ENCODE data around the gene PAXX. TPM values are rescaled to one million over a fixed set of nuclear protein-coding genes. Genes with fewer than 3 reads are reported as not detected.

Gene PAXX
- total RNA-seq, 1 experiment from 2014 or later = 64.0 TPM

GRCh38 chr9:136981588-136982231 is 10.5 kb upstream of the PAXX start:
- H3K9me3 ChIP-seq (ENCODE audit: control insufficient read depth, insufficient read depth, low read depth, low read length) = no peaks in the 10 kb centered on the region
- TF ChIP-seq TCF7L2 (IDR thresholded peaks at IDR 0.05; ENCODE audit: low read depth, low read length) (no peak), CTCF (IDR thresholded peaks at IDR 0.05) (no peak), REST (IDR thresholded peaks at IDR 0.05; ENCODE audit: insufficient read depth in 1 of 2, low read depth in 2 of 2, low read length in 1 of 2) (no peak), POLR2AphosphoS5 (IDR thresholded peaks at IDR 0.05; ENCODE audit: low read depth, low read length) (no peak), SIN3A (IDR thresholded peaks at IDR 0.05; ENCODE audit: borderline replicate concordance, insufficient read depth, low read depth, low read length) (no peak)
- intact Hi-C loops (cut with micrococcal nuclease; ENCODE audit: unreplicated experiment) (no loop called here), in situ Hi-C loops (cut with HindIII; ENCODE audit: low pct_unique_long_range_greater_than_20kb, low sequenced_read_pairs) (no loop called here)
- H3K27ac ChIP-seq (ENCODE audit: low read length) = no peak overlapping the region
- no peaks in the 10 kb centered on the region for H3K4me1 ChIP-seq (ENCODE audit: control insufficient read depth, insufficient read depth, low read length)
- ATAC-seq = no peak
- no peak for DNase-seq (ENCODE audit: low read depth, low spot score)
- H3K27me3 ChIP-seq (ENCODE audit: control insufficient read depth, insufficient read depth, low read length) = no peaks in the 10 kb centered on the region
- BruUV-seq (replicated peaks) = no TSS peak
- H3K4me3 ChIP-seq (ENCODE audit: low read depth in 2 of 2, low read length in 2 of 2) = no peak overlapping the region
- ChIA-PET POLR2A (interaction anchor here (0.6 kb wide), 1 partner anchor 240 kb away, joined by 12 read pairs; no protein-coding TSS in a partner anchor), CTCF (interaction anchor here (0.5 to 0.7 kb wide), 3 partner anchors 53 to 129 kb away, joined by 3 to 5 read pairs (median 3); partner anchors contain the start of genes MAMDC4 and MAN1B1)
- no peaks in the 10 kb centered on the region for H3K36me3 ChIP-seq (ENCODE audit: control insufficient read depth, insufficient read depth, low read length)

- H3K27me3 ChIP-seq (ENCODE audit: control insufficient read depth, insufficient read depth, low read length) = no peaks in the 10 kb centered on the region
- BruUV-seq (replicated peaks) = no TSS peak
- no peaks in the 10 kb centered on the region for H3K4me1 ChIP-seq (ENCODE audit: control insufficient read depth, insufficient read depth, low read length)
- no peaks in the 10 kb centered on the region for H3K36me3 ChIP-seq (ENCODE audit: control insufficient read depth, insufficient read depth, low read length)
- H3K27ac ChIP-seq (ENCODE audit: low read length) = no peak within 1 kb of the TSS
- H3K4me3 ChIP-seq (ENCODE audit: low read depth in 2 of 2, low read length in 2 of 2) = no peak within 1 kb of the TSS
- CTCF ChIA-PET = interaction anchor here (0.7 kb wide), 1 partner anchor 104 kb away, joined by 5 read pairs; the partner anchor contains the start of gene MAN1B1
- no peaks in the 10 kb centered on the region for H3K9me3 ChIP-seq (ENCODE audit: control insufficient read depth, insufficient read depth, low read depth, low read length)
- POLR2A ChIA-PET = interaction anchor here (0.6 kb wide), 1 partner anchor 241 kb away, joined by 12 read pairs; no protein-coding TSS in a partner anchor
- ATAC-seq (no peak), DNase-seq (ENCODE audit: low read depth, low spot score) (no peak)
- TF ChIP-seq TCF7L2 (IDR thresholded peaks at IDR 0.05; ENCODE audit: low read depth, low read length) = no peak
- intact Hi-C loops (cut with micrococcal nuclease; ENCODE audit: unreplicated experiment) (no loop called here), in situ Hi-C loops (cut with HindIII; ENCODE audit: low pct_unique_long_range_greater_than_20kb, low sequenced_read_pairs) (no loop called here)
Measured at GRCh38 chr9:136982232-136983051, 9.8 kb upstream of the PAXX start, which contains the start of gene LCNL1. Gene LCNL1 (plus strand): TSS chr9:136982993. CDS start chr9:136983587, 594 bp downstream.

All from Panc1 (cell line).